Psoas muscle (tissue), 8 donors: ENCODE measurements around the gene GMPR. TPM values are rescaled to one million over a fixed set of nuclear protein-coding genes. Genes with fewer than 3 reads are reported as not detected.
A peak's percentile ranks its signal among the peaks of the same experiment; 100 is the strongest.

Experiments
- ATAC-seq, 4 donors: fragments of 200-7000 bp; cut with Tn5 transposase; one replicate each; pipeline ENCODE4 v1.9.1; 2020; ENCODE audit warnings: moderate library complexity in 3 of 4, mild to moderate bottlenecking in 2 of 4
- DNase-seq, 2 donors: peaks; one replicate each; pipeline ENCODE4 v3.0.0-alpha.2; 2020
- H3K27ac ChIP-seq: fragments of 200-600 bp; one replicate; pipeline ENCODE4 v1.8.0; 2022
- H3K27me3 ChIP-seq, 3 donors: fragments of 200-600 bp in 1 of 3; one replicate each; pipeline versions ENCODE4 v1.6.1 to v1.8.0; 2013 to 2022; ENCODE audit warnings: low read length in 2 of 3, mild to moderate bottlenecking in 2 of 3, moderate library complexity in 1 of 3; ENCODE audit not compliant: insufficient read depth in 3 of 3
- H3K36me3 ChIP-seq, 2 donors: fragments of 200-600 bp in 1 of 2; one replicate each; pipeline versions ENCODE4 v1.6.1 to v1.8.0; 2013 to 2022; ENCODE audit warnings: low read depth in 1 of 2, mild to moderate bottlenecking in 1 of 2, moderate library complexity in 1 of 2; ENCODE audit not compliant: insufficient read depth in 1 of 2
- H3K4me1 ChIP-seq: fragments of 200-600 bp; one replicate; pipeline ENCODE4 v1.8.0; 2022
- H3K4me3 ChIP-seq: fragments of 200-600 bp; one replicate; pipeline ENCODE4 v1.8.0; 2022; ENCODE audit warnings: mild to moderate bottlenecking
- H3K9me3 ChIP-seq: fragments of 200-600 bp; one replicate; pipeline ENCODE4 v1.8.0; 2022
- WGBS, 3 donors: extraction: QIAGEN DNeasy Blood & Tissue Kit; methylation state at CpG; one replicate each; pipeline versions ENCODE4 v1.1.6 to v1.1.7; 2013; 5-methylcytosine and 5-hydroxymethylcytosine counted together
- intact Hi-C, 2 donors: fragments of 100-400 bp; cut with DNase I; formaldehyde crosslinking; loops; one replicate each; pipeline versions ENCODE4 v1.11.0 to v1.14.2; 2022
- polyA plus RNA-seq, 3 donors: library from polyadenylated mRNA; stranded (reverse); fragments of 200-250 nt; gene quantifications; one replicate each; pipeline ENCODE4 v1.2.3, GENCODE V29; 2013
- total RNA-seq, 4 donors: library from RNA; stranded (reverse); fragmentation: NEBNext Ultra II Directional in 2 of 4; extraction: Animal tissue kit (Norgen Biotek cat#: 25700) in 2 of 4; gene quantifications; one replicate each; pipeline versions ENCODE4 v1.2.1 to v1.2.4, GENCODE V29; 2021 to 2023
- TF ChIP-seq, protein P1 (sequence below): fragments of 200-600 bp; IDR thresholded peaks from one replicate; pipeline ENCODE4 v1.8.0; 2022; ENCODE audit warnings: antibody characterized with exemption
- donor health status: healthy with polysubstance abuse.
- donor health status: DM: no; HTN: no; CAD: no; lungs with moderate emphysema.
- donor health status: Bipolar disorder and iron deficiency.
- donor health status: healthy.
- donor health status: DM: yes; HTN: yes; CAD: no.
- donor health status: DM: no; HTN: no; CAD: no.
- donor health status: DM: no; HTN: no; CAD: no.
- donor health status: DM: yes; HTN: yes; CAD: no.

GMPR gene
- total and polyA plus RNA-seq, 7 donors: 26.6 to 286 (median 230) TPM

DNA sequence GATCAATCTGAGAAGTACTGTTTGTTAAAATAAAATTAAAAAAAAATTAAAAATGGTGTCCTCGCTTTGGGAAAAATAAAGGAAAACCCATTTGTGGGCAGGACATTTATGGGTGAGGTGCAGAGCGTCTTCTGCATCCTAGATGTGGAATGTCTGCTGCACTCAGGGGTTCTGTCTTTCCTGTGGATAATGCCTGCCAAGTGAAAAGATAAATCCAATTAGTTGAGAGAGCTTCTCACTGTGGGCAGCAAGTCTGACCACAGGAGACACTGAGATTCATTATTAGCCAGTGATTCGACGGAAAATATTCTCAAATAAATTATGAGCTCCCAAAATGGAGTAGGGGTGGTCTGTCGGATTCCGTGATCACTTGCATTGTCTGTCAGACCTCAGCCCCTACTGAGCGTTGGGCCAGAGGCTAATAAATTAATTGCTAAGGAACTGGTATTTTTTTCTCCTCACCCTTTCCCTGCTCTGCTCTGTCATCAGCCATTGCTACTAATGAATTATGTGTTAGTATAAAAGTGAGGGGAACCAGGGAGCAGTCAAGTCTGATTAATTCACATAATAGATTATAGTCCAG lies 10.0 kb downstream of the GMPR start:
- TF ChIP-seq, protein P1, sequence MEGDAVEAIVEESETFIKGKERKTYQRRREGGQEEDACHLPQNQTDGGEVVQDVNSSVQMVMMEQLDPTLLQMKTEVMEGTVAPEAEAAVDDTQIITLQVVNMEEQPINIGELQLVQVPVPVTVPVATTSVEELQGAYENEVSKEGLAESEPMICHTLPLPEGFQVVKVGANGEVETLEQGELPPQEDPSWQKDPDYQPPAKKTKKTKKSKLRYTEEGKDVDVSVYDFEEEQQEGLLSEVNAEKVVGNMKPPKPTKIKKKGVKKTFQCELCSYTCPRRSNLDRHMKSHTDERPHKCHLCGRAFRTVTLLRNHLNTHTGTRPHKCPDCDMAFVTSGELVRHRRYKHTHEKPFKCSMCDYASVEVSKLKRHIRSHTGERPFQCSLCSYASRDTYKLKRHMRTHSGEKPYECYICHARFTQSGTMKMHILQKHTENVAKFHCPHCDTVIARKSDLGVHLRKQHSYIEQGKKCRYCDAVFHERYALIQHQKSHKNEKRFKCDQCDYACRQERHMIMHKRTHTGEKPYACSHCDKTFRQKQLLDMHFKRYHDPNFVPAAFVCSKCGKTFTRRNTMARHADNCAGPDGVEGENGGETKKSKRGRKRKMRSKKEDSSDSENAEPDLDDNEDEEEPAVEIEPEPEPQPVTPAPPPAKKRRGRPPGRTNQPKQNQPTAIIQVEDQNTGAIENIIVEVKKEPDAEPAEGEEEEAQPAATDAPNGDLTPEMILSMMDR: no peak
- Histone ChIP-seq H3K9me3 (no peaks in the 10 kb centered on the region), H3K27ac (no peak overlapping the region), H3K4me1 (peaks cover 43% of the 10 kb centered on the region), H3K4me3 (no peak overlapping the region), H3K36me3 (peaks cover 4 to 71% of the 10 kb centered on the region in 2 donors), H3K27me3 (no peaks in the 10 kb centered on the region)
- ATAC-seq (no peak), DNase-seq (no peak)
- 94 to 96% (median 96%) methylated on average over 7 of the region's 7 CpGs for WGBS, 3 donors
- intact Hi-C loops: no loop called here

DNA sequence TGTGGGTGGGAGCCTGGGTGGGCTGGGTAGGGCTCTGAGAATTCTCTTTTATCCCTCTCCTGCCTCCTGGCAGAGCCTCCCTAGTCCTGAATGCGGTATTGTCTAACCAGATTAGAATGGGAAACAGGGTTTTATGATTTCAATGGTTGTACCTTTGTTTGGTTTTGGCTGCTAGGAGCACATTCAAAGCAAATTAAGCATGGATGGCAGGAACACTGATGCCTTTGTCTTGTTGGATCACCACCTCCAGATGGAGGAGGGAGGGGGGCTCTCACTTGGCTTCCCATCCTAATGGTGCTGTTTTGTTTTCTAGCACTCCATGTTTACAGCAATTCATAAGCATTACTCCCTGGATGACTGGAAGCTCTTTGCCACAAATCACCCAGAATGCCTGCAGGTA lies 11.6 kb downstream of the GMPR start:
- Histone ChIP-seq H3K36me3 (peaks cover 4 to 80% of the 10 kb centered on the region in 2 donors), H3K4me1 (peaks cover 36% of the 10 kb centered on the region), H3K27ac (peak overlapping the region; percentile 36), H3K27me3 (no peaks in the 10 kb centered on the region), H3K4me3 (no peak overlapping the region), H3K9me3 (no peaks in the 10 kb centered on the region)
- TF ChIP-seq, protein P1: no peak
- 39 to 75% (median 50%) methylated on average over 1 of the region's 1 CpG for WGBS, 3 donors
- no peak for ATAC-seq
- DNase-seq: no peak
- intact Hi-C loops: no loop called here

DNA sequence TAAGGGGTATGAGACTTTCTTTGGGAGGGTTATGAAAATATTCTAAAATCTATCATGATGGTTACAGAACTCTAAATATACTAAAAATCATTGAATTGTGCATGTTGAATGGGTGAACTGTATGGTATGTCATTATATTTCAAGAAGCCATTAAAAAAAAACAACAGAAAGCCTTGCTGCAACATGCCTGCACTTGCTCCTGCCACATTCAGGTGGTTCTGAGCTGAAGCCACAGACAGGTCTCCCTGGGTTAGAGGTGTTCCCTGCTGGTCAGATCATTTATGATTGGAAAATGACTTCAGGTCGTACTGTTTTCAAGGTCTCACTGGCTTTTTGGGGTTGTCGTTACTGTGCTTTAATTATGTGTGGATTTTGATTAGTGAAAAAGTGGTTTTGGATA lies 13.3 kb downstream of the GMPR start:
- TF ChIP-seq, protein P1: no peak
- no peaks in the 10 kb centered on the region for H3K9me3 ChIP-seq
- peaks cover 22% of the 10 kb centered on the region for H3K4me1 ChIP-seq
- intact Hi-C loops: no loop called here
- no peaks in the 10 kb centered on the region for H3K27me3 ChIP-seq
- ATAC-seq (no peak), DNase-seq (no peak)
- peak overlapping the region; percentile 24 for H3K27ac ChIP-seq
- peaks cover 4 to 77% of the 10 kb centered on the region in 2 donors for H3K36me3 ChIP-seq
- no peak overlapping the region for H3K4me3 ChIP-seq
- 90 to 96% (median 93%) methylated on average over 2 of the region's 2 CpGs for WGBS, 3 donors

DNA sequence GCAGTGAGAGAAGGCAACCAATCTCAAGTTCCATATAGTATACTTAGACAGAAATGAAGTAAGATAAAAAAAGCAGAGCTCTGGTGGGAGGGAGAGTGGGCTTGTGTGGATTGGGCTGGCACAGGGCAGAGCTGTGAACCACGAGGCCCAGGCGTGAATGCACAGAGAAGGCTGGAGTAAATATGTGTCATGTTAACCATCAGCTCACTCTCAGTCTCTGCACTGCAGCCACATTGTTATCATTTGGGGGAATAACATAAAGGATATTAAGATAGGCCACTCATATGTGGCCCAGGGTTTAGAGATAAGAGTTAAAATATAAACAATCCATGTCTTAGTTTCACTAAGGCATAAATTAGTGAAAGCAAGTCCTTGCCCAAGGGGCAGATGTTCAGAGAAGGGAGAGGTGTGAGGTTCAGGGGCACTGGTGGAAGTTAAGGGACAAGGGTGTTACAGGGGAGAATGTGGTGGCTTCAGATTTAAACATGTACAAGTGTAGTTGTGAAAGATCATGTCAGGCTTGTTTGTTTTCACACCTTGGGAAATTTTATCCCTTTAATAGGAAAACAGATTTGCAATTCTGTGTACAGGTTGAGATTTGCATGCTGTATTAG lies 14.4 kb downstream of the GMPR start:
- ATAC-seq: peak in 1 of 4 donors; percentile 17

More for the DNA sequence above, 14.4 kb downstream of the GMPR start:
- peaks cover 33% of the 10 kb centered on the region for H3K4me1 ChIP-seq
- no peak overlapping the region for H3K4me3 ChIP-seq
- H3K36me3 ChIP-seq: peaks cover 4 to 77% of the 10 kb centered on the region in 2 donors
- TF ChIP-seq, protein P1: no peak
- 54 to 78% (median 60%) methylated on average over 2 of the region's 2 CpGs for WGBS, 3 donors
- no peaks in the 10 kb centered on the region for H3K9me3 ChIP-seq
- peak overlapping the region; percentile 33 for H3K27ac ChIP-seq
- no peak for DNase-seq
- intact Hi-C loops: no loop called here
- H3K27me3 ChIP-seq: no peaks in the 10 kb centered on the region
